ENCODE data around the gene ZBTB3. TPM values are rescaled to one million over a fixed set of nuclear protein-coding genes. Genes with fewer than 3 reads are reported as not detected.

Gene ZBTB3
- total and polyA plus RNA-seq, 9 of the 15 experiments (the other 6 are each of a cell fraction or from before 2014, with no cell fraction given), result 1.9 to 10.0 (median 4.9) TPM

DNA sequence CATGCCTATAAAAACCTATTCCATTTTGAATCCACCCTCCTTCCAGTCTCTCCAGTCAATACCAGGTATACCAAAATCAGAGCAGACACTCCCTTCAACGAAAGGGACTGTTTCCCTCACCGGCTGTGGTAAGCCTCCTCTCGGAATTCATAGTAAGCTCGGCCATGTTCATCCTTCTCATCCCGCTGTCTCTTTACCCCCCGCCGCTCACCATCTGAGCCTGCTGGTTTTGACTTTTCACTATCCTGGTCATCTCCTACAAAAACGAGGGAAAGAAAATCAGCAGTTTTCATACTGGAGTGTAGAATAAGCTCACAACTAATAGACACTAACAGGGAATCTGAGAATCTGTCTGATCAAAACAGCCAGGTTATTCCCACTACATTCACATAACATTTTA, 29.8 kb downstream of the ZBTB3 start:
- no peak for TF ChIP-seq ZNF232 (CRISPR knock-in tag; IDR thresholded peaks at IDR 0.05)
- TF ChIP-seq, protein P1, sequence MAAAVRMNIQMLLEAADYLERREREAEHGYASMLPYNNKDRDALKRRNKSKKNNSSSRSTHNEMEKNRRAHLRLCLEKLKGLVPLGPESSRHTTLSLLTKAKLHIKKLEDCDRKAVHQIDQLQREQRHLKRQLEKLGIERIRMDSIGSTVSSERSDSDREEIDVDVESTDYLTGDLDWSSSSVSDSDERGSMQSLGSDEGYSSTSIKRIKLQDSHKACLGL (CRISPR knock-in tag; IDR thresholded peaks at IDR 0.05; ENCODE audit: borderline replicate concordance, poor library complexity, severe bottlenecking), result no peak
- TF ChIP-seq ZC3H8 (IDR thresholded peaks at IDR 0.05), result no peak
- TF ChIP-seq NFATC3 (IDR thresholded peaks at IDR 0.05), result no peak
- TF ChIP-seq, protein P2, sequence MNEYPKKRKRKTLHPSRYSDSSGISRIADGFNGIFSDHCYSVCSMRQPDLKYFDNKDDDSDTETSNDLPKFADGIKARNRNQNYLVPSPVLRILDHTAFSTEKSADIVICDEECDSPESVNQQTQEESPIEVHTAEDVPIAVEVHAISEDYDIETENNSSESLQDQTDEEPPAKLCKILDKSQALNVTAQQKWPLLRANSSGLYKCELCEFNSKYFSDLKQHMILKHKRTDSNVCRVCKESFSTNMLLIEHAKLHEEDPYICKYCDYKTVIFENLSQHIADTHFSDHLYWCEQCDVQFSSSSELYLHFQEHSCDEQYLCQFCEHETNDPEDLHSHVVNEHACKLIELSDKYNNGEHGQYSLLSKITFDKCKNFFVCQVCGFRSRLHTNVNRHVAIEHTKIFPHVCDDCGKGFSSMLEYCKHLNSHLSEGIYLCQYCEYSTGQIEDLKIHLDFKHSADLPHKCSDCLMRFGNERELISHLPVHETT (CRISPR knock-in tag; conservative IDR thresholded peaks at IDR 0.05 in 1 of 2, IDR thresholded peaks at IDR 0.05 in 1 of 2), result no peak
- TF ChIP-seq HNRNPL (IDR thresholded peaks at IDR 0.05; ENCODE audit: low read depth, low read length), result no peak
- TF ChIP-seq, protein P3, sequence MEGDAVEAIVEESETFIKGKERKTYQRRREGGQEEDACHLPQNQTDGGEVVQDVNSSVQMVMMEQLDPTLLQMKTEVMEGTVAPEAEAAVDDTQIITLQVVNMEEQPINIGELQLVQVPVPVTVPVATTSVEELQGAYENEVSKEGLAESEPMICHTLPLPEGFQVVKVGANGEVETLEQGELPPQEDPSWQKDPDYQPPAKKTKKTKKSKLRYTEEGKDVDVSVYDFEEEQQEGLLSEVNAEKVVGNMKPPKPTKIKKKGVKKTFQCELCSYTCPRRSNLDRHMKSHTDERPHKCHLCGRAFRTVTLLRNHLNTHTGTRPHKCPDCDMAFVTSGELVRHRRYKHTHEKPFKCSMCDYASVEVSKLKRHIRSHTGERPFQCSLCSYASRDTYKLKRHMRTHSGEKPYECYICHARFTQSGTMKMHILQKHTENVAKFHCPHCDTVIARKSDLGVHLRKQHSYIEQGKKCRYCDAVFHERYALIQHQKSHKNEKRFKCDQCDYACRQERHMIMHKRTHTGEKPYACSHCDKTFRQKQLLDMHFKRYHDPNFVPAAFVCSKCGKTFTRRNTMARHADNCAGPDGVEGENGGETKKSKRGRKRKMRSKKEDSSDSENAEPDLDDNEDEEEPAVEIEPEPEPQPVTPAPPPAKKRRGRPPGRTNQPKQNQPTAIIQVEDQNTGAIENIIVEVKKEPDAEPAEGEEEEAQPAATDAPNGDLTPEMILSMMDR (IDR thresholded peaks at IDR 0.05 in 2 of 3, conservative IDR thresholded peaks at IDR 0.05 in 1 of 3; ENCODE audit: insufficient read depth in 2 of 3, low read depth in 1 of 3, low read length in 3 of 3), result no peak
- no peak for FAIRE-seq
- BruUV-seq (replicated peaks), result no TSS peak
- 82% methylated on average over 8 of the region's 8 CpGs for WGBS (ENCODE audit: insufficient coverage, low coverage, missing lambda C conversion rate)
- POLR2A ChIA-PET, result interaction anchor here (0.6 to 2.3 kb wide), 11 partner anchors 9 to 151 kb away, joined by 3 to 6 read pairs (median 3); partner anchors contain the start of genes GANAB, GNG3 and STX5
- intact Hi-C loops (cut with micrococcal nuclease), result loop anchor here (10.0 kb wide), 1 partner anchor 121 kb away; no protein-coding TSS in a partner anchor
- ATAC-seq, result no peak
- Histone ChIP-seq H4K20me1 (replicated peaks; ENCODE audit: control insufficient read depth, insufficient read depth, low read length) (peaks cover 6% of the 10 kb centered on the region; the same call in 1 of the 2 replicates), H3K27me3 (ENCODE audit: control insufficient read depth in 2 of 2, insufficient read depth in 2 of 2, low read length in 2 of 2) (no peaks in the 10 kb centered on the region), H3K4me3 (no peak overlapping the region), H3K4me2 (ENCODE audit: insufficient read depth, low read length) (peak overlapping the region; percentile 8; the same call in 1 of the 2 replicates), H2AFZ (ENCODE audit: low read depth, low read length) (no peak overlapping the region), H3K9ac (ENCODE audit: insufficient read depth in 1 of 2, low read depth in 2 of 2, low read length in 2 of 2) (peak overlapping the region; percentile 75 to 98; a peak in 2 of 4 replicates), H3K36me3 (ENCODE audit: control insufficient read depth, insufficient read depth, low read length) (peaks cover 68% of the 10 kb centered on the region), H3K9me1 (ENCODE audit: control insufficient read depth, insufficient read depth, low read length) (no peaks in the 10 kb centered on the region), H3K4me1 (replicated peaks in 1 of 2; ENCODE audit: control insufficient read depth in 2 of 2, insufficient read depth in 2 of 2, low read length in 2 of 2) (peaks cover 9 to 14% of the 10 kb centered on the region in 2 experiments; a peak in 4 of 5 replicates), H3K79me2 (ENCODE audit: control insufficient read depth, insufficient read depth, low read length) (peaks cover 81% of the 10 kb centered on the region), H3K27ac (ENCODE audit: extremely low read depth, low read depth, low read length) (no peak overlapping the region), H3K9me3 (replicated peaks; ENCODE audit: control insufficient read depth, insufficient read depth, low read depth, low read length) (no peaks in the 10 kb centered on the region)
- CTCF ChIA-PET (ENCODE audit: low intra/inter-chr PET ratio), result interaction anchor here (0.6 kb wide), 1 partner anchor 15 kb away, joined by 4 read pairs; no protein-coding TSS in a partner anchor
- in situ Hi-C loops (cut with MboI), result no loop called here
- DNase-seq (ENCODE audit: extremely low read depth in 1 of 4, low spot score in 3 of 4), result no peak

Measured in K562 (cell line).